ENCODE results near the gene DNAH5.
"Not testable (repeated sequence)": the region's sequence is repeated elsewhere in the genome, so short reads cannot be mapped to it uniquely, and the experiment has no call there.

DNAH5 gene

GRCh38 chr5:13831351-13831750, 113.1 kb downstream of the DNAH5 start:
- DNase-seq = no peak

GRCh38 chr5:13830536-13830935, 114.0 kb downstream of the DNAH5 start:
- no peak for DNase-seq

DNA sequence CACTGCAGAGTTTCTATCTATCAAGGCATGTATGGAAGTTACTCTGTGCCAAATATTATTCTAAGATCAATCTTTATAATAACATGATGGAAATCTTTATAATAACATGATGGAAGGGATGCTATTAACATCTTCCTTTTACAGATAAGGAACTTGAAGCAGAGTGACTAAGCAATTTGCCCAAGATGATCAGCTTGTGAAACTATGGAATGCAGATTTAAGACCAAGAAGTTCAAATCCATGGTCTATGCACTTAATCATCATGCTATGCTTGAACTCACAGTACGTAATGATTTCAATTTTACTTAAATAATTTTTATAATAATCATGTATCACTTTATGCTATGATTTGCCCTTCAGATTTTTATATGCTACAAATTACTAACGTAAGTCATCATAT, 123.1 kb downstream of the DNAH5 start:
- DNase-seq = no peak

- no peak for DNase-seq
Measured at GRCh38 chr5:13816126-13816525, 128.4 kb downstream of the DNAH5 start.

- DNase-seq = no peak
Measured at GRCh38 chr5:13814301-13814700, 130.2 kb downstream of the DNAH5 start.

DNA sequence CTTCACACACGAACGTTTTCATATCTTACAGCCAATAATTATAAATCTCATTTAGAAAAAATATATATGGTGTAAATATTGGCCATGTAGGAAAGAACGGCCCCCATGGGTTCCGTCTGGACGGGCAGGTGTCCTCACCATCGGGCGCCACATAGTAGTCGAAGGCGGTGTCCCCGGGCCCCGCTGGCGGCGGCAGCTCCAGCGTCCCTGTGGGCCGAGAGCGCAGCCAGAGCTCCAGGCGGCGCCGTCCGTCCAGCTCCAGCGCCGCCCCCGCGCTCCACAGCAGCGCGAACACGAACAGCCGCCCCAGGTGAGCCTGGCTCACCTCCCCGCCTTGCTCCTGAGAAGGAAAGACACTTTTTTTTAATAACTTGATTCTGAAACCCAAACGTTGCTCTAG, 134.6 kb downstream of the DNAH5 start:
- no peak for DNase-seq

GRCh38 chr5:13804336-13804735, 140.2 kb downstream of the DNAH5 start:
- no peak for DNase-seq

DNA sequence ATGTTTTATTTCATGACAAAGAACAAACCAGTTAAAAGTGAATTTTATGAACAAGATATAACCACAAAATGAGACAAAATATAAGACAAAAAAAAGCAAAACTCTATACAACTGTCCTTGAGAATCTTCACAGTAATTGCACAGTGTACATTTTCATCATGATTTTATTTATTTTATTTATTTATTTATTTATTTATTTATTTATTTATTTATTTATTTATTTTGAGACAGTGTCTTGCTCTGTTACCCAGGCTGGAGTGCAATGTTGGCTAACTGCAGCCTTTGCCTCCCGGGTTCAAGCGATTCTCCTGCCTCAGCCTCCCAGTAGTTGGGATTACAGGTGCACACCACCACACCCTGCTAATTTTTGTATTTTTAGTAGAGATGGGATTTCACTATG, 145.9 kb downstream of the DNAH5 start:
- not testable (repeated sequence) for DNase-seq

- DNase-seq = no peak
Measured at GRCh38 chr5:13785781-13786415, 158.6 kb downstream of the DNAH5 start.

DNA sequence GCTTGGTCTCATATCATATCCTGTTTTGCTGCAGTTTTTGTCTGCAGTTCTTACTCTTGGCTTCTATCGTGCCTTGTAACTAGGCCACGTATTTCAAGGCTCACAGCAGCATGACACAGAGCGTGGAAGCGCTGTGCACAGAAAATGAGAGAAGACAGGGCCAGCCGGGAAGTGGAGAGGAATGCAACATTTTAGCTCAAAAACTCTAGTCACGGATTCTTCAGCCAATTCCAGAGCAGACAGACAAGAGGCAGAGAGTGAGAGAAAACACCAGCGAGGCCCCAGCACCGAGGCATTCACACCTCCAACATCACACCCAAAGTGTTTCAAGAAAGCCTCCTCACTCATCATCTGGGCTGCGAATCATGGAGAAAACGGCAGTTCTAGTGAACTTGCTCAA, 160.8 kb downstream of the DNAH5 start:
- no peak for DNase-seq

GRCh38 chr5:13780081-13780480, 164.4 kb downstream of the DNAH5 start:
- no peak for DNase-seq

DNA sequence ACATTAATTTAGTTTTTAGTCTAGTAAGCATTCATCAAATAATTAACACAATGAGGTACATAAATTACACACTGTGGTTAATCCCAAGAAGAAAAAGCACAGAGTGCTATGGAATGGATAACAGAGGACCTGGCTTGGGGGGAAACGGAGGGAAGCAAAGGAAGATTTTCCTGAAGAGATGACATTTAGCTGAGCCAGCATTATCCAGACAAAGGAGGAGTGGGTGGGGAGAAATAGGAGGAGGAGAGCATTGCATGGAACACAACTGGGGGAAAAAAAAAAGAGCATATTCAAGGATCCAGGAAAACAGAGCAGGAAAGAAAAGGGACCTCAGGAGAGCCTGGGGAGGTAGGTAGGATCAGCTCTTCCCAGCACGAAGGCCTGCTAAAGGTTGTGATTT, 170.8 kb downstream of the DNAH5 start:
- DNase-seq = no peak

DNA sequence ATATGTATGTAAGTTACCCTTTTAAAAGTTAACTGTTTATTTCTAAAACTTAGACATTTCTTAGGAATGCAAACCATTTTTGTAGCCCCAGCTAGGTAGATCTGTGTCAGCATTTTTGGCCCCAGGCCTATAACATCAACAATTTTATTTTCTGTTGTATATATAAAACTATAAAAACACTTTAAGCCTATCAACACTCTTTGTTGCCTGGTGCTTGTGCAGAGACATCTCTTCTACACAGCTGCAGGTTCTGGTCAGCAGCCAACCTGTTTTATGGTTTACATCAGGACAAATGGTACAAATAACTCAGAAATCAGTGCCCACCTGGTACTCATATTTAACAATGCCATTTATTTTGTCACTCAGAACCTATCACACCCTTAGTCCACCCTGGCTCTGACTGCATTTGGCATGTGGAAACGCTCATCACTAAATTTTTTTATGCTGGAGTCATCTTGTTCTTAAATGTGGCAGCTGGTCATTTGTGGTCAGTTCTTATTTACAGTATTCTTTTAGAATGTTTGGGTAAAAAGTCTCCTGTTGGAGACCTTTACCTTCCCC, 173.4 kb downstream of the DNAH5 start:
- no peak for DNase-seq

GRCh38 chr5:13766236-13766635, 178.3 kb downstream of the DNAH5 start:
- no peak for DNase-seq

GRCh38 chr5:13763719-13764118, 180.8 kb downstream of the DNAH5 start:
- no peak for DNase-seq

DNA sequence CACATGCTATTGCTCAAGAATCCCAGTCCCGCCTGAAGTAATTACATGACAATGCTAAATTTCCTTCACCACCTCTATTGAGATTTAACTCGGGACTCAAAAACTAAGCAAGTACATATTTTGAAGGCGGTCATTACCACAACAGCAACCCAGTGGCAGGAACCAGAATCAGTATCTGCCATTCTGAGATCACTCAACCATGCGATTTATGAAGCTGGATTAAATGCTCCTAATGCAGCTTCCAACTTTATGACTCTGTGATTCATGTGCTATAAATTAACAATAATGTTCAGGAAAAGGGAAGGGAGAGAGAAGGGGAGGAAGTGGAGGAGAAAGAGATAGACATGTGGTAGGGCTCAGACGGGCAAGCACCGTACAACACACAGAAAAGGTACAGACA, 194.7 kb downstream of the DNAH5 start:
- DNase-seq = no peak

GRCh38 chr5:13746026-13746425, 198.5 kb downstream of the DNAH5 start:
- no peak for DNase-seq

GRCh38 chr5:13745508-13745907, 199.0 kb downstream of the DNAH5 start:
- no peak for DNase-seq

DNA sequence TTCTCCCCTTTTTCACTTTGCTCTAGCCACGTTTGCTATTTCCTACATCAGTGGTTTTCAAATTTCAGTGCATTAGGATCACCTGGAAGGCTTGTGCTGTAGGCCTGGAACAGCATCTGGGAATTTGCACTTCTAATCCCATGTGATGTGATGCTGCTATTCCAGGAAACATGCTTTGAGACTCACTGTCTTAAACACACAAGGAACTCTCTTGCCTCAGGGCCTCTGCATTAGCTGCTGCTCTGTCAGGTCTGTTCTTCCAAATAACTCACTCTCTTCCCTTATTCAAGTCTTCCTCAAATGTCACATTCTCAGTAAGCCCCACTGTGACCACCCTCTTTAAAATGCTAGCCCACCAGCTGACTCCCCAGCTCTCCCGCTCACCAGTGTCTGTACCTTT, 204.0 kb downstream of the DNAH5 start:
- no peak for DNase-seq

GRCh38 chr5:13739479-13739878, 205.0 kb downstream of the DNAH5 start:
- no peak for DNase-seq

DNA sequence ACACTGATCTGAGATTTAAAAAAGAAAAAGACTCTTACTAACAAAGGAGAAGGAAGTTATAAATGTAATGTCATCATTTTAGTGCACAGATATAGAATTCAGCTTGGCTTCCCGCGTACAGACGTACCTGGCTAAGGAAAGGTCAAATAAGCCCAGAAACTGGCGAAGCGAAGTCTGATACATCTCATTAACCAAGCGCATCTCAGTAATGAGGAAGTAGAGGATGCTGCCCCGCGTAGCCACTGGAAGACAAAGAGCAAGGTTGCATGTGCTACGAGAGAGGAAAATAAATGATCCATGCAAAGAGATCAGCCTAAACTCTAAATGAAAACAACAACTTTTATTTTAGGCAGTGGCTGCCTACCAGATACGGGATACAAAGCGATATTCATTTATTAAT, 208.8 kb downstream of the DNAH5 start:
- no peak for DNase-seq

GRCh38 chr5:13731121-13731628, 213.3 kb downstream of the DNAH5 start:
- DNase-seq = no peak

- DNase-seq = no peak
Measured at GRCh38 chr5:13708906-13709305, 235.6 kb downstream of the DNAH5 start.

DNA sequence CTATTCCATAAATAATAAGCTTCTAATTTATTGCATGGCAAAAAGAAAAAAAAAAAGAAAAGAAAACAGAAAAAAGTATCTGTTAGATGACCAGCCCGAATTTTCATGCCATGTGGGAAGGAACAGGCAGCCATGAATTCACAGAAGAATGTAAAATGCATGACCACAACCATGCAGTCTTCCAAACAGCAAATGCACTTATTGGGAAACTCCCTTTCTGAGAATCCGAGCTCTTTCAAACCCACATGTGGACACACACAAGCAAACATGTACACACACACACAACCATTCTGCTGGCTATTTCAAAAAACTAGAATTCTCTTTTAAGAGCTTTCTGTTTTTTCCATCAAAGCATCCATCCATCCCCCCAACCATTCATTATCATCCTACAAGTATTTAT, 236.1 kb downstream of the DNAH5 start:
- DNase-seq = no peak

DNA sequence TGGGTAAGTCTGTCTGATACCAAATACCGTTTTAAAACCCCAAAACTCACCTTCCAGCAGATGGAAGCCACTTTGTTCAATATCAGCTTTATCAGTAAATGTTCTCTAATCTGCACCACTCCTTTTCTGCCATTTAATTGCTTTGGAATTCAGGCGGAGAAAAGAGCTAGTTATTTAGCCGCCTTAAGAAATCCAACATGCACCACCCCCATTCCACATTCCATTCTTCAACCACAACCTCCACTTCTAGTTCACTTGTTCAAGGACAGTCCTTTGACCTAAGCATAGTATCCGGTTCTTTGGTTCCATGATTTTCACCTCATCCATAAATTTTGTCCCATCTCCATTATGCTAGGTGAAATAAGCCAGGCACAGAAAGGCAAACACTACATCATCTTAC, 240.1 kb downstream of the DNAH5 start:
- no peak for DNase-seq
